TTC549 (cell line): ENCODE data around the gene TPGS2.
A peak's percentile ranks its signal among the peaks of the same experiment; 100 is the strongest.
"Not testable (repeated sequence)": the region's sequence is repeated elsewhere in the genome, so short reads cannot be mapped to it uniquely, and the experiment has no call there.

Experiments used
- FAIRE-seq: peaks from 2 replicates; lab custom pipeline; 2012; peaks lifted over from hg19 to GRCh38; lab: Jason Lieb, UNC

Gene TPGS2

GRCh38 chr18:36821681-36822080 lies 7.1 kb downstream of the TPGS2 start:
- no peak for FAIRE-seq

GRCh38 chr18:36819621-36820020 lies 9.2 kb downstream of the TPGS2 start:
- no peak for FAIRE-seq

DNA sequence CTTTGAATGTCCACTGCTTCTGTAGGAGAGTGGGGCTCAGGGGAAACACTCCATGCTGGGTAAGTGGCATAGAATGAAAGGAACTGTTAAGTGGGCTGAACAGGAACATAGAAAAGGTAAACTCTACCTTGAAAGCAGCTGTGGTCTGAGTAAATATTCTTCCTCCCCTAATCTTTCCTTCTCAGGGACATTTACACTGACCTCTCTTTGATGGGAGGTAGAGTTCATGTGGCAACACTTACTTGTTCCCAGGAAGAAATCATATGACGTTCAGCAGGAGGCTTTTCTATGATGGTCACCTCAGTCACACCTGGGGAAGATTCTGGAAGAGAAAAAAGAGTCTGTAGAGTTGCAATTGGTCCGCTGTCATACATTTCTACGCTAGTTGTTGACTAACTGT lies 10.2 kb downstream of the TPGS2 start:
- FAIRE-seq: no peak

GRCh38 chr18:36817039-36817438 lies 11.8 kb downstream of the TPGS2 start:
- no peak for FAIRE-seq

- not testable (repeated sequence) for FAIRE-seq
These were observed 12.7 kb downstream of the TPGS2 start for GRCh38 chr18:36816096-36816495.

DNA sequence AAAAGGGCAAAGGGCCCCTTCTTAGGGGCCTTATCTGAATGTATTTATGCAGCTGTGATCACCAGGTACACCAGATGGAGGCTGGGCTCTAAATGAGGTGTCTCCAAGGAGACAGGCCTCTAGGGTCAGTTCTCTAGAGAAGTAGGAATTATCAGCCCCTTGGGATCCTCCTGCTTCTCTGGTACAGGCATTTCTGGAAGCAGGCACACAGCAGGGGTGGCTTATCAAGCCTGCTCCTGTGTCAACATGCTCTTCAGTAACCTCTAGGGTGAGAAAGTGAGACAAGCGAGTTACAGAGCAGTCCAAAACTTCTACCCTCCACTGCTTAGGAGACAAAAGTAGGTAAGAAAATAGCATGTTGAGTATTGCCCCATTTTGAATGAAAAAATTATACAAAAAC lies 13.8 kb downstream of the TPGS2 start:
- no peak for FAIRE-seq

DNA sequence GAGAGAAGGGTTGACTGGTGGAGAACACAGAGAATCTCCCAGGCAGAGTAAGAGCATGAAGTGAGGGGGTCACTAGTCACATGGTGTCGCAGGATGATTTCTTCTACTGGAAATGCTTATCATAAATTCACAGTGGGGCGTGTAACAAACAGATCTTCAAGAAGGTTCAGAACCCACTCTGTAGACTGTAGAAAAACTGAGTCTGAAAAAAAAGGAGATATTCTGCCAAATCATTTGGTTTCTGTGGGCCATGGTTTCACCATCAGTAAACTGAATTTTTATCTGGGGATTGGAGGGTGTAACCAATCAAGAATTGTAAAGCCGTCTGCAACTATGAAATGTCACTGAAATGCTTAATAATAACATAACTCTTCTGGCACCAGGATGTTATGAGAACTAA lies 15.0 kb downstream of the TPGS2 start:
- FAIRE-seq: no peak

DNA sequence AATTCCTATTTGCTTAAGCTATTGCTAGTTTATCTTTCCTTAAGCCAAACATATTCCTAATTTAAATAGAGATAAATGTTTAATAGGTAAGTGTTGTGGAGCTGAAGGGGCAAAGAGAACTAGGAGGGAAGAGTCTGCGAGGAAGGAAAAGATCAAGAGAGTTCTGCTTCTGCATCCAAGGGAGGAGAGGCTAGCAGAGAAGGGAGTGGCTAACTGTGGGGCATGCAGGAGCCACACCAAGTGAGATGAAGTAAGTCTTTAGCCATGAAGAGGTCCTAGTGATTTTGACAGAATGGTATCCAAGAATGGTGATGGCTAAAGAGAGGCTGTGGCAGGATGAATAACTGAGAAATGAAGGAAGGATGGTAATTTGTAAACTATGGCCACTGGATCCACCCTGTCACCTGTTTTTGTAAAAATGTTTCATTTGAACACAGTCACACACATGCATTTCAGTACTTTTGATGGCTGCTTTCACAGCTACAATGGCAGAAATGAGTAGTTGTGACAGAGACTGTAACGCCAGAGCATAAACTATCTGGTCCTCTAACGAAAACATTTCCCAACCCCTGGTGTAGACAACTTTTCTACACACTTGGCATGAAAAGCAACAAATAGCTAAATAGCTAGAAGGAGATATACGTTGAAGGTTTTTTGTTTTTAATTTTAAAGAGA lies 15.6 kb downstream of the TPGS2 start:
- no peak for FAIRE-seq

DNA sequence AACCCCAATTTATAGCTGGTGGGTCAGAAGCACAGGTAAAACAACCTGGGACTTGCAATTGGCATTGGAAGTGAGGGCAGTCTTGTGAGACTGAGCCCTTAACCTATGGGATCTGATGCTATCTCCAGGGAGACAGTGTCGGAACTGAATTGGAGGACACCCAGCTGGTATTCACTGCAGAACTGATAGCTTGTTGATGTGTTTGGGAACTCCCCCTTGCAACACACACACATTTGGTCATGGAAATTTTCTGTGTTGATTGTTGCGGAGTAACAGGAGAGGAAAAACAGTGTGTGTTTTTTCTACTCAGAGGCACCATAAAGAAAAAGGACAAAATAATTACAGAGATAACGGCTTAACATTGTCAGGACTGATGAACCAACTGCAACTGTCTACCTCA lies 16.1 kb downstream of the TPGS2 start:
- FAIRE-seq: no peak

- FAIRE-seq: no peak
These were observed 16.8 kb downstream of the TPGS2 start for GRCh38 chr18:36811955-36812354.

DNA sequence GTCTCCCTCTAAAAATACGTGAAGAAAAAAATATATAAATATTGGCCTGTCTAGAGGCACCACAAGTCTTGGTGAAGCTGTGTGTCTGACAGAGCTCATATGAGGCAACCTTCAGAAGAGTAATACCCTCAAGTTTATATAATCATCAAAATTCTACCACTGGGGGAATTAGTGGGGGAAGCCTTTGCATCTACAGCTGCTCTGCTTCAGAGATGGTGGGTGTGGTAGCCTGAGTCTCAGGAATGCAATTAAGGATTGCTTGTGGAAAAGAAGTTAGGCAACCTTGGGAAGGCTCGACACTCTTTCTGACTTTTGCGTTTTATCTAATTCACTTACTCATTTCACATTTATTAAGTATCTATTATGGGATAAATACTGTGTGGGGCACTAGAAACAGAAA lies 17.4 kb downstream of the TPGS2 start:
- FAIRE-seq: no peak

GRCh38 chr18:36809590-36810381 lies 19.0 kb downstream of the TPGS2 start:
- FAIRE-seq: peak; percentile 73

DNA sequence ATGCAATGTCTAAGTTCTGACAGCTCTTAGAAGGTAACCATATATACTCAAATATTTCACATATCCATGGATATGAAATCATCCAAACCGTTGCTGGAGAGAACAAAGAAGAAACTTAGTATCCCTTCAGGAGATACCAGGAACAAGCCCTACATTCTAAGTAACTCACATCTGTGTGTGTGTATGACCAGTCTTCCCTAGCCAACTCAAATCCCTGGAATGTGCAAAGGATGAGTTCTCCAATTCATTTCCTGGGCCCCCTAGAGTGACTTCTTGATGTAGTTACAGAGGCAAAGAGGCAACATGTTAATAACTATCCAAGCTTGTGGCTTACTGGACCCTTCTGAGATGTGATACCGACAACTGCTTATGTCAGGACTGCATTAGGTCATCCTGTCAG lies 20.1 kb downstream of the TPGS2 start:
- FAIRE-seq: no peak

- no peak for FAIRE-seq
These were observed 23.7 kb downstream of the TPGS2 start for GRCh38 chr18:36805105-36805504.

GRCh38 chr18:36798738-36799473 lies 29.9 kb downstream of the TPGS2 start:
- no peak for FAIRE-seq

DNA sequence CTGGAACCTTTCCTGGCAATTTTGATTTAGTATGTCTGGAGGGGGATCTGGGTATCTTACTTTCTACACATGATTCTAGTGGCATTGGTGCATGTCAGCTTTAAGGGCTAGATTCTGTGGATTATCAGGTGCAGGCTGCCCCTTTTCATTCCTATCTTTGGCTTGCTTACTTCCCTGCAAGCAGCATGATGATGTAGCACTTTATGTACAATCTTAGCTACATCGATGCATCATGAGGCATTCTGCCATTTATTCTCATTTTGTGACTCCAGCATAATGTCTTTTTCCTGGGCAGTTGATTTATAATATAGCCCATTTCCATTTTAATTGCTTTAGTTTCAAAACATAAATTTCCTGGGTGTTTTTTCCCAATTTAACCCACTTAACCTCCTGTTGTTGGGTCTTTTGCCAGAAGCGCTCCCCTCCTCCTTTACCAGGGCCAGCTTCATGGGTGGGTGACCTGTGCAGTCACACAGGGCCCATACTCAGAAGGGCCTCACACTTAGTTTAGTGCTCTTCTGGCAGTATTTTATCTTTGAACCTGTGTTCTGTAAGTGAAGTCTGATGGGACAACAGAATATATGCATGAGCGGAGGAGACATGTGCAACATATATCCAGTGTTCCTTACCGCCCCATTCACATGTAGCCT lies 36.0 kb downstream of the TPGS2 start:
- FAIRE-seq: no peak

GRCh38 chr18:36786686-36787085 lies 42.1 kb downstream of the TPGS2 start:
- FAIRE-seq: no peak

- FAIRE-seq: no peak
These were observed 45.0 kb downstream of the TPGS2 start for GRCh38 chr18:36783792-36784191.

DNA sequence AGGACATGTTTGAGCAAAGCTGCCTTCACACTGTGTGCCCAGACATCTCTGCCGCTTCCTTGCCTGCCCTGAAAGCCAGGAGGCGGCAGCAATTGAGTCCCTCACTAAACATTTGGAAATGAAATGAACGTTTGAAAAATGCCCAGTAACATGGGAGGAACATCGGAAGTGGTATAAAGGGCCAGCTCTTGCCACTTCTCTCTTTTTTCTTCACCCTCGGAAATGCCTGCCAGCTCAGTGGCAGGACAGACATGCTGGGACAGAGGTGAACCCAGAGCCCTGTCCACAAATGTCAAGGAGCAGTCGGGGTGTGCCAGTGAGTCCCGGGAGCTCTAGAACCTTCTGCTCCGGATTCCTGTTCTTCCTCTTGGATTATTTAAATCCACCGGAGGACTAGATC lies 46.1 kb downstream of the TPGS2 start:
- no peak for FAIRE-seq

DNA sequence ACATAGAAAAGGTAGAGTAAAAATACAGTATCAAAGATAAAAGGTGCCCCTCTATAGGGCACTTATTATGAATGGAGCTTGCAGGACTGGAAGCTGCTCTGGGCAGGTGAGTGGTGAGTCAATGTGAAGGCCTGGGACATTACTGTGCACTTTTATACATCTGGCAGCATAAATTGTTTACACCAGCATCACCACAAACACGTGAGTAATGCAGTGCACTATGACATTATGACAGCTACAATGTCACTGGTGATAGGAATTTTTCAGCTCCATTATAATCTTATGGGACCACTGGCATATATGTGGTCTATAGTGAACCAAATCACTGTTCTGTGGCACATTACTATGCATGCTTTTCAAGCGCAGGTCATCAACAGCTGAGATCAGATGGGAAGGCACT lies 48.1 kb downstream of the TPGS2 start:
- no peak for FAIRE-seq

GRCh38 chr18:36777566-36777965 lies 51.2 kb downstream of the TPGS2 start:
- FAIRE-seq: no peak

GRCh38 chr18:36776650-36777049 lies 52.2 kb downstream of the TPGS2 start:
- no peak for FAIRE-seq

DNA sequence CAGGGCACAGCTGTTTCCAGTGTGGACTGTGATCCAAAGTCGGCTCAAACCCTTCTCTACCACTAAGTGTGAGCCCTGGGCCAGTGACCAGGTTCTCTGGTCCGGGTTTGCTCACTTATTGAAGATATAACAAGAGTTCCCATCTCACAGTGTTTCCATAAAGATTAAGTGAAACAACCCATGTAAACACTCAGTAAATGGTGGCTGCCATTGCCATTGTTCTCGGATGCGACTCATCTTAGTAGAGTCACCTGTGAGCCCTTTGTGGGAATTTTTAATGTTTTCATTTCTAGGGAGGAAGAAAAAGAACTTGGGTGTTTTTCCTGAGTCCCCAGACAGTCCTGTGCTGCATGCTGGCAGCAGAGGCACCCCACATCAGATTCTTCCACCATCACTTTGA lies 53.4 kb downstream of the TPGS2 start:
- no peak for FAIRE-seq
